DMS153 (cell line): ENCODE results near the gene RET.

Experiments
- DNase-seq: peaks from one replicate; lab custom pipeline; 2025; lab: John Stamatoyannopoulos, UW

Gene RET

GRCh38 chr10:43170491-43170890 lies 93.6 kb downstream of the RET start:
- DNase-seq, result no peak

- no peak for DNase-seq
These were observed 95.8 kb downstream of the RET start for GRCh38 chr10:43172645-43173044.

- no peak for DNase-seq
These were observed 96.3 kb downstream of the RET start for GRCh38 chr10:43173120-43173519.

DNA sequence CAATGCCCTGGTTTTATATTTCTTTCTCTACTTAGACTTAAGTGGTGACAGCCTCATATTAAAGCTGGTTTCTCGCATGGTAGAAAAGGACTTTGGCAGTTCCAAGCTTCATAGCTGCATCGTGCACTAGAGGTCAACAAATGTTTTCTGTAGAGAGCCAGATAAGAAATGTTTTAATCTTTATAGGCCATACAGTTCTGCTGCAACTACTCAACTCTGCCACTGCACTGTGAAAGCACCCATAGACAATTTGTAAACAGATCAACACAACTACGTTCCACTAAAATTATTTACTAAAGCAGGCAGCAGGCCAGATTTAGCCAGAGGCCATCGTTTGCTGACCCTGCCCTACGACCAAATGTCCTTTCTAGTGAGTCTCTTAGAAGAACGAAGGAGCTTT lies 98.1 kb downstream of the RET start:
- no peak for DNase-seq

DNA sequence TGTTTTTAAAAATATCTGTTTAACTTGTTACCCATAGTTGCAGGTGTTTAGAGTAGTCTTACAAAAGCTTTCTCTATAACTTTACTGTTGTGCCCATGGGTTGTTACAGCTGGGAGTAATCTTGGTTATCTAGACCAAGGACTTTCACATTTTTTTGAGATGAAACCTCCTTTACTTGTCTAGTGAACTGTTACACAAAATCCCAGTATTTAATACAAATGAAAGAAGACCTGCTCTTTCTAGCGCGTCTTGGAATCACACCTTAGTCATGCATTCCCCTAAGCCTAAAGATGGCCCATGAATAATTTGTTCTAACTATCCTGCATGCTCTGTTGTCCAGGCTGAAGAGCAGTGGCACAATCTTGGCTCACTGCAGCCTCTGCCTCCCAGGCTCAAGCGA lies 99.4 kb downstream of the RET start:
- DNase-seq, result no peak

DNA sequence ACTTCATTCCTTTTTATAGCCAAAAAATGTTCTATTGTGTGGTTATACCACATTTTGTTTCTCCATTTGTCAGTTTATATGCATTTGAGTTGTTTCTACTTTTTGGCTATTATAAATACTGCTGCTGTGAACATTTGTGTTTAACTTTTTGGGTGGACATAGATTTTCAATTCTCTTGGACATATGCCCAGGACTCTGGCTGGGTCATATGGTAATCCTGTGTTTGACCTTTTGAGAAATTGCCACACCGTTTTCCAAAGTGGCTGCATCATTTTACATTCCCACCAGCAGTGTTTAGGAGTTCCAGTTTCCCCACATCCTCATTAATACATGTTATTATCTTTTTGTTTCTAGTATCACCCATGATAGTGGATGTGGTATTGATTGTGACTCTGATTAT lies 100.7 kb downstream of the RET start:
- DNase-seq, result no peak
